NCI-H146 treated with DMSO at 0.1 percent for 48 hours (cell line): ENCODE data around the gene ARHGEF28.

Experiments used
- DNase-seq: peaks from one replicate; lab custom pipeline; 2025; ENCODE audit not compliant: unreplicated experiment; lab: John Stamatoyannopoulos, UW

ARHGEF28 gene

GRCh38 chr5:73691302-73692080 is 65.5 kb downstream of the ARHGEF28 start:
- no peak for DNase-seq

- no peak for DNase-seq
Observed at GRCh38 chr5:73692166-73692640, 66.2 kb downstream of the ARHGEF28 start.

- DNase-seq: no peak
Observed at GRCh38 chr5:73692981-73693380, 67.0 kb downstream of the ARHGEF28 start.

- no peak for DNase-seq
Observed at GRCh38 chr5:73693573-73694061, 67.6 kb downstream of the ARHGEF28 start.

GRCh38 chr5:73694089-73694488 is 68.1 kb downstream of the ARHGEF28 start:
- DNase-seq: no peak

GRCh38 chr5:73698011-73698410 is 72.0 kb downstream of the ARHGEF28 start:
- DNase-seq: no peak

GRCh38 chr5:73701566-73701965 is 75.6 kb downstream of the ARHGEF28 start:
- DNase-seq: no peak

GRCh38 chr5:73702534-73702933 is 76.5 kb downstream of the ARHGEF28 start:
- DNase-seq: no peak

- no peak for DNase-seq
Observed at GRCh38 chr5:73702951-73703350, 77.0 kb downstream of the ARHGEF28 start.

GRCh38 chr5:73705364-73705763 is 79.4 kb downstream of the ARHGEF28 start:
- peak; percentile 34 for DNase-seq

- no peak for DNase-seq
Observed at GRCh38 chr5:73706963-73707362, 81.0 kb downstream of the ARHGEF28 start.

- DNase-seq: no peak
Observed at GRCh38 chr5:73709536-73710129, 83.6 kb downstream of the ARHGEF28 start.

- DNase-seq: no peak
Observed at GRCh38 chr5:73716284-73716808, 90.3 kb downstream of the ARHGEF28 start.

- DNase-seq: no peak
Observed at GRCh38 chr5:73718762-73719161, 92.8 kb downstream of the ARHGEF28 start.

- DNase-seq: no peak
Observed at GRCh38 chr5:73719632-73720031, 93.6 kb downstream of the ARHGEF28 start.

- no peak for DNase-seq
Observed at GRCh38 chr5:73722231-73722630, 96.2 kb downstream of the ARHGEF28 start.

GRCh38 chr5:73726071-73726470 is 100.1 kb downstream of the ARHGEF28 start:
- DNase-seq: no peak

- DNase-seq: no peak
Observed at GRCh38 chr5:73726606-73727231, 100.7 kb downstream of the ARHGEF28 start.

GRCh38 chr5:73727470-73727869 is 101.5 kb downstream of the ARHGEF28 start:
- no peak for DNase-seq

- DNase-seq: no peak
Observed at GRCh38 chr5:73728493-73729273, 102.7 kb downstream of the ARHGEF28 start.

- DNase-seq: peak; percentile 5
Observed at GRCh38 chr5:73729329-73729728, 103.3 kb downstream of the ARHGEF28 start.
